H1 (cell line): ENCODE measurements around the gene ZNF200. TPM values are rescaled to one million over a fixed set of nuclear protein-coding genes. Genes with fewer than 3 reads are reported as not detected.

ENCODE experiments used
- CTCF ChIA-PET: fragments of 300-600 bp; sonication (Branson Sonifier 250); formaldehyde crosslinking; loops from one replicate; lab custom pipeline; 2021; ENCODE audit not compliant: partially characterized antibody; lab: Charles Lee
- POLR2A ChIA-PET: fragments of 300-600 bp; sonication (Branson Sonifier 250); formaldehyde crosslinking; loops from one replicate; lab custom pipeline; 2021; ENCODE audit warnings: inconsistent platforms; ENCODE audit not compliant: partially characterized antibody; lab: Charles Lee
- DNase-seq, 2 experiments: peaks; one replicate each; pipeline versions ENCODE4 v3.0.0 to v3.0.0-alpha.2; 2010 to 2022; ENCODE audit warnings: low spot score in 2 of 2, low read depth in 1 of 2, mixed read lengths in 1 of 2
- FAIRE-seq: peaks from 2 replicates; lab custom pipeline; 2011; peaks lifted over from hg19 to GRCh38; lab: Jason Lieb, UNC
- H2AFZ ChIP-seq: 2 replicates; pipeline ENCODE4 v1.8.1; 2012; ENCODE audit warnings: low read length, inconsistent platforms
- H2AK5ac ChIP-seq: 2 replicates; pipeline ENCODE4 v1.6.1; 2013; ENCODE audit warnings: low read depth, low read length
- H2BK120ac ChIP-seq: replicated peaks from 2 replicates; pipeline ENCODE3; 2013; ENCODE audit warnings: low read depth, low read length, inconsistent platforms
- H2BK12ac ChIP-seq: 2 replicates; pipeline ENCODE4 v1.6.1; 2013; ENCODE audit warnings: low read depth, low read length
- H2BK15ac ChIP-seq: 2 replicates; pipeline ENCODE4 v1.6.1; 2013; ENCODE audit warnings: low read length
- H2BK20ac ChIP-seq: 2 replicates; pipeline ENCODE4 v1.6.1; 2013; ENCODE audit warnings: low read length
- H2BK5ac ChIP-seq: 2 replicates; pipeline ENCODE4 v1.6.1; 2013; ENCODE audit warnings: low read depth, low read length
- H3K14ac ChIP-seq: 2 replicates; pipeline ENCODE4 v1.6.1; 2013; ENCODE audit warnings: inconsistent platforms; ENCODE audit not compliant: insufficient read length
- H3K18ac ChIP-seq: 2 replicates; pipeline ENCODE4 v1.6.1; 2013; ENCODE audit warnings: low read length; ENCODE audit errors: extremely low read depth
- H3K23ac ChIP-seq: 2 replicates; pipeline ENCODE4 v1.6.1; 2013; ENCODE audit warnings: inconsistent platforms; ENCODE audit not compliant: insufficient read length
- H3K23me2 ChIP-seq: 2 replicates; pipeline ENCODE4 v1.6.1; 2013; ENCODE audit warnings: low read depth, low read length
- H3K27ac ChIP-seq: 2 replicates; pipeline ENCODE4 v1.6.1; 2011; ENCODE audit warnings: low read depth, low read length, inconsistent platforms
- H3K27me3 ChIP-seq, 4 experiments: replicated peaks in 1 of 4; 1 replicate in 1 of 4; 2 replicates in 3 of 4; pipeline versions ENCODE4 v1.6.1 to v1.8.1; 2011 to 2013; ENCODE audit warnings: low read length in 3 of 4, mild to moderate bottlenecking in 3 of 4, inconsistent platforms in 2 of 4, mixed read lengths in 2 of 4, moderate library complexity in 1 of 4; ENCODE audit not compliant: control insufficient read depth in 3 of 4, insufficient read depth in 3 of 4; ENCODE audit errors: extremely low read depth in 1 of 4
- H3K36me3 ChIP-seq, 4 experiments: 2 replicates each; pipeline versions ENCODE4 v1.6.1 to v1.8.1; 2011 to 2013; ENCODE audit warnings: mild to moderate bottlenecking in 4 of 4, low read length in 3 of 4, moderate library complexity in 2 of 4, control low read depth in 1 of 4, inconsistent platforms in 1 of 4; ENCODE audit not compliant: insufficient read depth in 4 of 4, control insufficient read depth in 2 of 4
- H3K4ac ChIP-seq: replicated peaks from 2 replicates; pipeline ENCODE3; 2013; ENCODE audit warnings: low read length, low read depth, mixed read lengths, inconsistent platforms; ENCODE audit not compliant: insufficient read length
- H3K4me1 ChIP-seq, 4 experiments: replicated peaks in 1 of 4; 1 replicate in 1 of 4; 2 replicates in 3 of 4; pipeline versions ENCODE4 v1.6.1 to v1.8.1; 2011 to 2013; ENCODE audit warnings: low read length in 3 of 4, inconsistent platforms in 2 of 4, mixed read lengths in 1 of 4; ENCODE audit not compliant: insufficient read depth in 4 of 4, control insufficient read depth in 3 of 4
- H3K4me2 ChIP-seq, 2 experiments: 2 replicates each; pipeline versions ENCODE4 v1.6.1 to v1.8.1; 2011 to 2013; ENCODE audit warnings: low read depth in 2 of 2, low read length in 2 of 2, control low read depth in 1 of 2, inconsistent platforms in 1 of 2, mild to moderate bottlenecking in 1 of 2; ENCODE audit not compliant: insufficient read depth in 1 of 2
- H3K4me3 ChIP-seq, 4 experiments: fragments of 200-600, 300-600 bp in 1 of 4; sonication (generic), shearing (Covaris generic), sonication (Bioruptor Twin) in 1 of 4; 2 replicates each; pipeline versions ENCODE4 v1.5.1 to v1.8.1; 2011 to 2016; ENCODE audit warnings: low read length in 4 of 4, low read depth in 3 of 4, control low read depth in 2 of 4, inconsistent platforms in 2 of 4, mild to moderate bottlenecking in 2 of 4, mixed read lengths in 1 of 4, moderate library complexity in 1 of 4; ENCODE audit not compliant: insufficient read depth in 2 of 4; ENCODE audit errors: extremely low read depth in 1 of 4
- H3K56ac ChIP-seq: replicated peaks from 2 replicates; pipeline ENCODE3; 2013; ENCODE audit warnings: low read depth, mild to moderate bottlenecking, mixed read lengths, low read length, inconsistent platforms; ENCODE audit not compliant: insufficient read length
- H3K79me1 ChIP-seq: 2 replicates; pipeline ENCODE4 v1.6.1; 2013; ENCODE audit warnings: low read depth, low read length, control low read depth
- H3K79me2 ChIP-seq, 2 experiments: 2 replicates each; pipeline versions ENCODE4 v1.6.1 to v1.8.1; 2012 to 2013; ENCODE audit warnings: low read length in 2 of 2, mild to moderate bottlenecking in 2 of 2, inconsistent platforms in 1 of 2; ENCODE audit not compliant: insufficient read depth in 2 of 2, control insufficient read depth in 1 of 2
- H3K9ac ChIP-seq, 4 experiments: replicated peaks in 1 of 4; 1 replicate in 1 of 4; 2 replicates in 3 of 4; pipeline versions ENCODE4 v1.6.1 to v1.8.1; 2011 to 2013; ENCODE audit warnings: low read depth in 3 of 4, low read length in 3 of 4, control low read depth in 2 of 4, mild to moderate bottlenecking in 2 of 4, moderate library complexity in 2 of 4, inconsistent platforms in 1 of 4; ENCODE audit errors: extremely low read depth in 1 of 4
- H3K9me3 ChIP-seq, 2 experiments: 2 replicates each; pipeline versions ENCODE4 v1.6.1 to v1.8.1; 2012 to 2013; ENCODE audit warnings: mild to moderate bottlenecking in 2 of 2, moderate library complexity in 2 of 2, control low read depth in 1 of 2, inconsistent platforms in 1 of 2, low read depth in 1 of 2, low read length in 1 of 2, mixed read lengths in 1 of 2; ENCODE audit not compliant: insufficient read depth in 2 of 2
- H4K20me1 ChIP-seq, 2 experiments: replicated peaks in 1 of 2; 2 replicates each; pipeline versions ENCODE3 to v1.8.1; 2011 to 2013; ENCODE audit warnings: inconsistent platforms in 2 of 2, low read length in 2 of 2, mild to moderate bottlenecking in 1 of 2; ENCODE audit not compliant: insufficient read depth in 2 of 2, control insufficient read depth in 1 of 2
- H4K5ac ChIP-seq: 2 replicates; pipeline ENCODE4 v1.6.1; 2013; ENCODE audit warnings: low read length, low read depth, mixed read lengths, inconsistent platforms; ENCODE audit not compliant: insufficient read length
- H4K8ac ChIP-seq: 2 replicates; pipeline ENCODE4 v1.8.0; 2013; ENCODE audit warnings: mild to moderate bottlenecking, moderate library complexity, low read length, inconsistent platforms; ENCODE audit not compliant: insufficient read depth; ENCODE audit errors: extremely low read depth
- H4K91ac ChIP-seq: replicated peaks from 2 replicates; pipeline ENCODE3; 2013; ENCODE audit warnings: low read length, mixed read lengths, inconsistent platforms; ENCODE audit not compliant: insufficient read length
- HDAC6 ChIP-seq: IDR thresholded peaks from one replicate; pipeline ENCODE4 v1.7.1; 2012; ENCODE audit warnings: low read depth, mild to moderate bottlenecking, inconsistent platforms, low read length, moderate library complexity
- MAFK ChIP-seq: IDR thresholded peaks from 2 replicates; pipeline ENCODE4 v1.6.1; 2012; ENCODE audit warnings: low read depth, mild to moderate bottlenecking, improper control_type of control experiment, low read length
- POLR2AphosphoS5 ChIP-seq: IDR thresholded peaks from 2 replicates; pipeline ENCODE4 v1.6.1; 2011; ENCODE audit warnings: low read depth, low read length
- TAF1 ChIP-seq: IDR thresholded peaks from 2 replicates; pipeline ENCODE4 v1.6.1; 2011; ENCODE audit warnings: mild to moderate bottlenecking, low read depth, low read length
- WGBS, 2 experiments: shearing (Covaris generic) in 1 of 2; methylation state at CpG; one replicate each; pipeline versions ENCODE4 v1.1.6 to v1.1.7; 2013 to 2015; ENCODE audit warnings: low lambda C conversion rate in 2 of 2, mixed read lengths in 2 of 2, inconsistent platforms in 1 of 2, low coverage in 1 of 2, missing lambda C conversion rate in 1 of 2; ENCODE audit not compliant: insufficient replicate concordance in 2 of 2, insufficient coverage in 1 of 2, insufficient read length in 1 of 2; ENCODE audit errors: extremely low coverage in 1 of 2, missing lambda C conversion rate in 1 of 2; 5-methylcytosine and 5-hydroxymethylcytosine counted together
- polyA plus RNA-seq, 7 experiments: library from polyadenylated mRNA; depleted of rRNA in 3 of 7; stranded (reverse) in 5 of 7; unstranded in 2 of 7; fragments of >200 nt in 5 of 7; fragments of 200-250 nt in 2 of 7; gene quantifications; 1 replicate in 5 of 7; 2 replicates in 1 of 7; 4 replicates in 1 of 7; pipeline versions ENCODE4 v1.2.1 to v1.2.3, GENCODE V29; 2011 to 2013; ENCODE audit warnings: missing spikeins in 2 of 7, mixed read lengths in 2 of 7
- total RNA-seq: library from RNA; stranded (reverse); fragmentation: NEBNext Ultra II Directional; extraction: Animal tissue kit (Norgen Biotek cat#: 25700); gene quantifications from 2 replicates; pipeline ENCODE4 v1.2.1, GENCODE V29; 2021

The ZNF200 gene
- total and polyA plus RNA-seq, 2 of the 8 experiments (the other 6 are each of a cell fraction or from before 2014, with no cell fraction given), result 2.7 to 9.9 TPM

DNA sequence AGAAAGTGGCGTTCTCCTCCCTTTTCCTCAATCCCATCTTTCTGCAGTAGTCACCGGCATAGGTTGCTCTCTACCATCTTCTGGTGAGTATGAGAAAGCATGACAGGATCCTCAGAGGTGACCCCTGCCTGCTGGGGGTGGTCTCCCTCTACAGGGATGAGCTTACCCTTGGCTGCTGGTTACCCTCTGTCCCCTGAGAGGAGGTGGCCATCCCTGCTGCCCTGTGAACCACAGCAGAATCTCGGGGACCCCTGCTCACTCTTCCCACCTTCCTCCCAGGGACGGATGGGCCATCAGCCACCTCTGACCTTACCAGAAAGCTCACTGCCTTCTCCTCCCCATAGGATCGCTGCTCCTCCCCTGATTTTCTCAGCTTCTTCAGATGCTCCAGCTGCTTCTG, 13.6 kb upstream of the ZNF200 start:
- Histone ChIP-seq H2AFZ (no peak overlapping the region), H2AK5ac (no peak overlapping the region), H3K4me3 (no peak overlapping the region), H3K36me3 (no peaks in the 10 kb centered on the region), H3K14ac (no peak overlapping the region), H3K18ac (no peak overlapping the region), H3K4me1 (no peaks in the 10 kb centered on the region), H3K4ac (no peak overlapping the region), H4K20me1 (no peaks in the 10 kb centered on the region), H2BK12ac (no peak overlapping the region), H3K27me3 (no peaks in the 10 kb centered on the region), H2BK15ac (no peak overlapping the region), H3K56ac (no peak overlapping the region), H4K8ac (no peak overlapping the region), H3K23me2 (no peaks in the 10 kb centered on the region), H3K79me1 (no peaks in the 10 kb centered on the region), H3K9ac (no peak overlapping the region), H3K27ac (no peak overlapping the region), H3K23ac (no peak overlapping the region), H2BK20ac (no peak overlapping the region), H3K4me2 (no peak overlapping the region), H2BK5ac (no peak overlapping the region), H4K5ac (no peak overlapping the region), H3K9me3 (peaks cover 34 to 37% of the 10 kb centered on the region in 2 experiments), H2BK120ac (no peak overlapping the region), H3K79me2 (no peaks in the 10 kb centered on the region), H4K91ac (no peak overlapping the region)
- POLR2A ChIA-PET, result interaction anchor here (1.1 kb wide), 1 partner anchor 208 kb away, joined by 5 read pairs; no protein-coding TSS in a partner anchor
- FAIRE-seq (no peak), DNase-seq (no peak)
- 77% methylated on average over 5 of the region's 5 CpGs; no CpG with 5 or more reads in 1 of the 2 experiments for WGBS, 2 experiments
- TF ChIP-seq POLR2AphosphoS5 (no peak), TAF1 (no peak), HDAC6 (no peak), MAFK (no peak)
- CTCF ChIA-PET, result interaction anchor here (1.1 to 1.5 kb wide), 2 partner anchors 9 to 19 kb away, joined by 3 read pairs; no protein-coding TSS in a partner anchor
